Measurements from ENCODE around the gene HERC4.

GRCh38 chr10:67971311-67971710 lies 103.8 kb downstream of the HERC4 start:
- no peak for TF ChIP-seq CTCF (IDR thresholded peaks at IDR 0.05)
- TF ChIP-seq POLR2A (IDR thresholded peaks at IDR 0.05), result no peak
